HEK293 (cell line): ENCODE results near the gene GPM6B.

Experiments used
- CTCF ChIA-PET: fragments of 350-600 bp; formaldehyde crosslinking; extraction: SDS; loops from one replicate; lab custom pipeline; 2021; ENCODE audit warnings: antibody characterized with exemption; lab: Yijun Ruan, JAX
- POLR2A ChIA-PET: fragments of 300-600 bp; formaldehyde crosslinking; extraction: SDS; loops from one replicate; lab custom pipeline; 2020; ENCODE audit warnings: antibody characterized with exemption, inconsistent platforms; lab: Yijun Ruan, JAX
- H3K27ac ChIP-seq: fragments of 200-500 bp; sonication (Bioruptor generic); 2 replicates; pipeline ENCODE4 v1.5.1; 2014; ENCODE audit warnings: low read depth, low read length, control low read depth, inconsistent platforms; ENCODE audit errors: extremely low read depth
- H3K36me3 ChIP-seq, 2 experiments: fragments of 200-500 bp in 1 of 2; sonication (Bioruptor generic) in 1 of 2; 1 replicate in 1 of 2; 2 replicates in 1 of 2; pipeline ENCODE4 v1.5.1; 2014 to 2017; ENCODE audit warnings: inconsistent platforms in 2 of 2, low read length in 2 of 2; ENCODE audit not compliant: control insufficient read depth in 2 of 2, insufficient read depth in 1 of 2
- H3K4me1 ChIP-seq: fragments of 200-500 bp; sonication (Bioruptor generic); 2 replicates; pipeline ENCODE4 v1.5.1; 2014; ENCODE audit warnings: mild to moderate bottlenecking, low read length, inconsistent platforms; ENCODE audit not compliant: control insufficient read depth, insufficient read depth
- H3K4me3 ChIP-seq: 2 replicates; pipeline ENCODE4 v1.5.1; 2011; ENCODE audit warnings: low read depth, mild to moderate bottlenecking, control low read depth, low read length, moderate library complexity
- H3K9me3 ChIP-seq: fragments of 200-500 bp; sonication (Bioruptor generic); 2 replicates; pipeline ENCODE4 v1.5.1; 2014; ENCODE audit warnings: low read depth, low read length, inconsistent platforms; ENCODE audit not compliant: control insufficient read depth, insufficient read depth
- EGR2 ChIP-seq: fragments of 450-650 bp; formaldehyde crosslinking; IDR thresholded peaks from 2 replicates; pipeline ENCODE4 v1.5.1; 2016; ENCODE audit warnings: low read depth, missing biosample characterization, missing genetic modification characterization
- FEZF1 ChIP-seq: fragments of 450-650 bp; formaldehyde crosslinking; IDR thresholded peaks from 2 replicates; pipeline ENCODE4 v1.5.1; 2016; ENCODE audit warnings: missing biosample characterization, missing genetic modification characterization
- HOXA7 ChIP-seq: sonication (generic); formaldehyde crosslinking; IDR thresholded peaks from 2 replicates; pipeline ENCODE4 v1.8.1; 2022; ENCODE audit warnings: missing genetic modification reagents, borderline replicate concordance
- KLF10 ChIP-seq: fragments of 450-650 bp; IDR thresholded peaks from 2 replicates; pipeline ENCODE4 v1.5.1; 2018; ENCODE audit warnings: missing biosample characterization, mild to moderate bottlenecking, missing genetic modification characterization
- KLF9 ChIP-seq: fragments of 450-650 bp; formaldehyde crosslinking; IDR thresholded peaks from 2 replicates; pipeline ENCODE4 v1.5.1; 2016; ENCODE audit warnings: missing biosample characterization, missing genetic modification characterization, low read depth
- MZF1 ChIP-seq: fragments of 450-650 bp; formaldehyde crosslinking; IDR thresholded peaks from 2 replicates; pipeline ENCODE4 v1.5.1; 2017; ENCODE audit warnings: missing biosample characterization, missing genetic modification characterization, borderline replicate concordance
- OSR2 ChIP-seq: fragments of 450-650 bp; formaldehyde crosslinking; IDR thresholded peaks from 2 replicates; pipeline ENCODE4 v1.5.1; 2016; ENCODE audit warnings: missing biosample characterization, missing genetic modification characterization
- PRDM6 ChIP-seq: fragments of 450-650 bp; formaldehyde crosslinking; IDR thresholded peaks from 2 replicates; pipeline ENCODE4 v1.5.1; 2017; ENCODE audit warnings: missing biosample characterization, missing genetic modification characterization
- SCRT1 ChIP-seq: fragments of 450-650 bp; formaldehyde crosslinking; IDR thresholded peaks from 2 replicates; pipeline ENCODE4 v1.5.1; 2016; ENCODE audit warnings: missing biosample characterization, missing genetic modification characterization, borderline replicate concordance
- SCRT2 ChIP-seq: fragments of 450-650 bp; formaldehyde crosslinking; IDR thresholded peaks from 2 replicates; pipeline ENCODE4 v1.5.1; 2016; ENCODE audit warnings: missing biosample characterization, missing genetic modification characterization
- ZBTB20 ChIP-seq: fragments of 450-650 bp; formaldehyde crosslinking; IDR thresholded peaks from 2 replicates; pipeline ENCODE4 v1.5.1; 2016; ENCODE audit warnings: missing biosample characterization, missing genetic modification characterization
- ZIC2 ChIP-seq: fragments of 450-650 bp; formaldehyde crosslinking; IDR thresholded peaks from 2 replicates; pipeline ENCODE4 v1.5.1; 2016; ENCODE audit warnings: missing biosample characterization, missing genetic modification characterization
- ZNF138 ChIP-seq: fragments of 450-650 bp; formaldehyde crosslinking; IDR thresholded peaks from 2 replicates; pipeline ENCODE4 v1.5.1; 2016; ENCODE audit warnings: missing biosample characterization, missing genetic modification characterization, borderline replicate concordance
- ZNF174 ChIP-seq: fragments of 450-650 bp; formaldehyde crosslinking; IDR thresholded peaks from 2 replicates; pipeline ENCODE4 v1.5.0; 2017; ENCODE audit warnings: missing biosample characterization, mild to moderate bottlenecking, missing genetic modification characterization
- ZNF223 ChIP-seq: fragments of 450-650 bp; formaldehyde crosslinking; IDR thresholded peaks from 2 replicates; pipeline ENCODE4 v1.5.1; 2016; ENCODE audit warnings: missing biosample characterization, missing genetic modification characterization
- ZNF366 ChIP-seq: fragments of 450-650 bp; formaldehyde crosslinking; conservative IDR thresholded peaks from 2 replicates; pipeline ENCODE4 v1.5.1; 2016; ENCODE audit warnings: missing biosample characterization, missing genetic modification characterization
- ZNF394 ChIP-seq: fragments of 450-650 bp; formaldehyde crosslinking; IDR thresholded peaks from 2 replicates; pipeline ENCODE4 v1.5.1; 2016; ENCODE audit warnings: missing biosample characterization, missing genetic modification characterization, mild to moderate bottlenecking, moderate library complexity, borderline replicate concordance
- ZNF48 ChIP-seq: fragments of 450-650 bp; formaldehyde crosslinking; IDR thresholded peaks from 2 replicates; pipeline ENCODE4 v1.5.1; 2016; ENCODE audit warnings: missing biosample characterization, missing genetic modification characterization
- ZNF514 ChIP-seq: fragments of 450-650 bp; formaldehyde crosslinking; IDR thresholded peaks from 2 replicates; pipeline ENCODE4 v1.5.1; 2016; ENCODE audit warnings: missing biosample characterization, missing genetic modification characterization
- ZNF561 ChIP-seq: fragments of 450-650 bp; IDR thresholded peaks from 2 replicates; pipeline ENCODE4 v1.5.1; 2018; ENCODE audit warnings: missing biosample characterization, missing genetic modification characterization, borderline replicate concordance
- ZNF660 ChIP-seq: fragments of 450-650 bp; IDR thresholded peaks from 2 replicates; pipeline ENCODE4 v1.5.1; 2018; ENCODE audit warnings: missing biosample characterization, mild to moderate bottlenecking, missing genetic modification characterization
- ZNF701 ChIP-seq: fragments of 450-650 bp; formaldehyde crosslinking; IDR thresholded peaks from 2 replicates; pipeline ENCODE4 v1.5.1; 2016; ENCODE audit warnings: missing biosample characterization, missing genetic modification characterization
- ZNF785 ChIP-seq: fragments of 450-650 bp; formaldehyde crosslinking; IDR thresholded peaks from 2 replicates; pipeline ENCODE4 v1.5.1; 2016; ENCODE audit warnings: missing biosample characterization, missing genetic modification characterization
- ZNF843 ChIP-seq: fragments of 450-650 bp; formaldehyde crosslinking; IDR thresholded peaks from 2 replicates; pipeline ENCODE4 v1.5.1; 2016; ENCODE audit warnings: missing biosample characterization, missing genetic modification characterization
- TF ChIP-seq, protein P1 (sequence below): fragments of 450-650 bp; formaldehyde crosslinking; IDR thresholded peaks from 2 replicates; pipeline ENCODE4 v1.5.1; 2016; ENCODE audit warnings: missing biosample characterization, missing genetic modification characterization
- TF ChIP-seq, protein P2 (sequence below): fragments of 450-650 bp; formaldehyde crosslinking; IDR thresholded peaks from 2 replicates; pipeline ENCODE4 v1.5.1; 2017; ENCODE audit warnings: missing biosample characterization, missing genetic modification characterization
- TF ChIP-seq, protein P3 (sequence below): fragments of 450-650 bp; formaldehyde crosslinking; IDR thresholded peaks from 2 replicates; pipeline ENCODE4 v1.5.1; 2016; ENCODE audit warnings: missing biosample characterization, missing genetic modification characterization, low read depth

GPM6B gene

GRCh38 chrX:13864264-13864663 lies 47.4 kb upstream of the GPM6B start:
- ChIA-PET CTCF (interaction anchor here (1.6 kb wide), 1 partner anchor 13 kb away, joined by 3 read pairs; no protein-coding TSS in a partner anchor), POLR2A (no interaction called here)
- H3K9me3 ChIP-seq: no peaks in the 10 kb centered on the region
- H3K27ac ChIP-seq: no peak overlapping the region
- H3K4me3 ChIP-seq: no peak overlapping the region
- peaks cover 4% of the 10 kb centered on the region; the same call in 1 of the 2 replicates for H3K4me1 ChIP-seq
- no peak for TF ChIP-seq ZNF394 (tag by site-specific recombination)
- 0 out of 2 replicates have a peak, but pooled peaks have one; percentile 52 for TF ChIP-seq MZF1 (tag by site-specific recombination)
- TF ChIP-seq ZNF366 (tag by site-specific recombination): no peak
- no peak for TF ChIP-seq ZNF785
- TF ChIP-seq ZNF660 (tag by site-specific recombination): 0 out of 2 replicates have a peak, but pooled peaks have one; percentile 16
- TF ChIP-seq EGR2: no peak
- TF ChIP-seq KLF9 (tag by site-specific recombination): no peak
- peak; percentile 35; the same call in 1 of the 2 replicates for TF ChIP-seq SCRT1 (tag by site-specific recombination)
- peak; percentile 80 for TF ChIP-seq SCRT2 (tag by site-specific recombination)
- TF ChIP-seq, protein P1, sequence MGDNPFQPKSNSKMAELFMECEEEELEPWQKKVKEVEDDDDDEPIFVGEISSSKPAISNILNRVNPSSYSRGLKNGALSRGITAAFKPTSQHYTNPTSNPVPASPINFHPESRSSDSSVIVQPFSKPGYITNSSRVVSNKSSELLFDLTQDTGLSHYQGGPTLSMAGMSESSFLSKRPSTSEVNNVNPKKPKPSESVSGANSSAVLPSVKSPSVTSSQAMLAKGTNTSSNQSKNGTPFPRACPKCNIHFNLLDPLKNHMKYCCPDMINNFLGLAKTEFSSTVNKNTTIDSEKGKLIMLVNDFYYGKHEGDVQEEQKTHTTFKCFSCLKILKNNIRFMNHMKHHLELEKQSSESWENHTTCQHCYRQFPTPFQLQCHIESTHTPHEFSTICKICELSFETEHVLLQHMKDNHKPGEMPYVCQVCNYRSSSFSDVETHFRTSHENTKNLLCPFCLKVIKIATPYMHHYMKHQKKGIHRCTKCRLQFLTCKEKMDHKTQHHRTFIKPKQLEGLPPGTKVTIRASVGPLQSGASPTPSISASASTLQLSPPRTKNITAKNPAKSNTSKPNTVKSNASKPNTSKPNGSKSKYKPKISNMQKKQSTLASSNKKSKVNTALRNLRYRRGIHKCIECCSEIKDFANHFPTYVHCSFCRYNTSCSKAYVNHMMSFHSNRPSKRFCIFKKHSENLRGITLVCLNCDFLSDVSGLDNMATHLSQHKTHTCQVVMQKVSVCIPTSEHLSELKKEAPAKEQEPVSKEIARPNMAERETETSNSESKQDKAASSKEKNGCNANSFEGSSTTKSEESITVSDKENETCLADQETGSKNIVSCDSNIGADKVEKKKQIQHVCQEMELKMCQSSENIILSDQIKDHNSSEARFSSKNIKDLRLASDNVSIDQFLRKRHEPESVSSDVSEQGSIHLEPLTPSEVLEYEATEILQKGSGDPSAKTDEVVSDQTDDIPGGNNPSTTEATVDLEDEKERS: no peak
- 0 out of 2 replicates have a peak, but pooled peaks have one; percentile 19 for TF ChIP-seq ZBTB20 (tag by site-specific recombination)
- H3K36me3 ChIP-seq: no peaks in the 10 kb centered on the region

DNA sequence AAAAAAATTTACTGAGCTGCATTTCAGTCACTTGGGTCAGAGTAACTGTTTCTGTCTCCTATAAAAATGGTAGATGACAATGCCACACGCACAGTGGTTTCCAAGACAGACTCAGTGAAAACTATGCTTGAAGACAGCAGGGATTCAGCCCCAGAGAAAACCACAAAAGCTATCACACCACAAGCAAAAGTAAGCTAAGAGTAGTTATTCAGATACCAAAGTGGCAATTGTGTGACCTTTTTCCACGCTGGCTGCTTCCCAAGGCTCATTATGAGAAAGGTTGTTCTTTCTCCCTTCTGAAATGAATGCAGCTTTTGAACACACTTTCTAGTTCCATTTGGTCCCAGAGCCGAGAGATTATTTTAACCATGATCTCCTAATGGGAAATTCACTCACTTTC lies 46.4 kb upstream of the GPM6B start:
- no peak for TF ChIP-seq ZNF174
- no peak for TF ChIP-seq ZNF223 (tag by site-specific recombination)
- no peak for TF ChIP-seq ZNF48 (tag by site-specific recombination)
- TF ChIP-seq OSR2: peak; percentile 37; the same call in 1 of the 2 replicates
- TF ChIP-seq HOXA7: no peak
- TF ChIP-seq FEZF1: peak; percentile 87
- TF ChIP-seq, protein P2, sequence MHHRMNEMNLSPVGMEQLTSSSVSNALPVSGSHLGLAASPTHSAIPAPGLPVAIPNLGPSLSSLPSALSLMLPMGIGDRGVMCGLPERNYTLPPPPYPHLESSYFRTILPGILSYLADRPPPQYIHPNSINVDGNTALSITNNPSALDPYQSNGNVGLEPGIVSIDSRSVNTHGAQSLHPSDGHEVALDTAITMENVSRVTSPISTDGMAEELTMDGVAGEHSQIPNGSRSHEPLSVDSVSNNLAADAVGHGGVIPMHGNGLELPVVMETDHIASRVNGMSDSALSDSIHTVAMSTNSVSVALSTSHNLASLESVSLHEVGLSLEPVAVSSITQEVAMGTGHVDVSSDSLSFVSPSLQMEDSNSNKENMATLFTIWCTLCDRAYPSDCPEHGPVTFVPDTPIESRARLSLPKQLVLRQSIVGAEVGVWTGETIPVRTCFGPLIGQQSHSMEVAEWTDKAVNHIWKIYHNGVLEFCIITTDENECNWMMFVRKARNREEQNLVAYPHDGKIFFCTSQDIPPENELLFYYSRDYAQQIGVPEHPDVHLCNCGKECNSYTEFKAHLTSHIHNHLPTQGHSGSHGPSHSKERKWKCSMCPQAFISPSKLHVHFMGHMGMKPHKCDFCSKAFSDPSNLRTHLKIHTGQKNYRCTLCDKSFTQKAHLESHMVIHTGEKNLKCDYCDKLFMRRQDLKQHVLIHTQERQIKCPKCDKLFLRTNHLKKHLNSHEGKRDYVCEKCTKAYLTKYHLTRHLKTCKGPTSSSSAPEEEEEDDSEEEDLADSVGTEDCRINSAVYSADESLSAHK (tag by site-specific recombination): peak; percentile 32; the same call in 1 of the 2 replicates
- TF ChIP-seq ZNF843 (tag by site-specific recombination): peak; percentile 31; the same call in 1 of the 2 replicates
- peak; percentile 94 for TF ChIP-seq PRDM6
- no peak for TF ChIP-seq ZNF138
- peak; percentile 82 for TF ChIP-seq ZIC2 (tag by site-specific recombination)
- no peak for TF ChIP-seq ZNF701 (tag by site-specific recombination)
- TF ChIP-seq, protein P3, sequence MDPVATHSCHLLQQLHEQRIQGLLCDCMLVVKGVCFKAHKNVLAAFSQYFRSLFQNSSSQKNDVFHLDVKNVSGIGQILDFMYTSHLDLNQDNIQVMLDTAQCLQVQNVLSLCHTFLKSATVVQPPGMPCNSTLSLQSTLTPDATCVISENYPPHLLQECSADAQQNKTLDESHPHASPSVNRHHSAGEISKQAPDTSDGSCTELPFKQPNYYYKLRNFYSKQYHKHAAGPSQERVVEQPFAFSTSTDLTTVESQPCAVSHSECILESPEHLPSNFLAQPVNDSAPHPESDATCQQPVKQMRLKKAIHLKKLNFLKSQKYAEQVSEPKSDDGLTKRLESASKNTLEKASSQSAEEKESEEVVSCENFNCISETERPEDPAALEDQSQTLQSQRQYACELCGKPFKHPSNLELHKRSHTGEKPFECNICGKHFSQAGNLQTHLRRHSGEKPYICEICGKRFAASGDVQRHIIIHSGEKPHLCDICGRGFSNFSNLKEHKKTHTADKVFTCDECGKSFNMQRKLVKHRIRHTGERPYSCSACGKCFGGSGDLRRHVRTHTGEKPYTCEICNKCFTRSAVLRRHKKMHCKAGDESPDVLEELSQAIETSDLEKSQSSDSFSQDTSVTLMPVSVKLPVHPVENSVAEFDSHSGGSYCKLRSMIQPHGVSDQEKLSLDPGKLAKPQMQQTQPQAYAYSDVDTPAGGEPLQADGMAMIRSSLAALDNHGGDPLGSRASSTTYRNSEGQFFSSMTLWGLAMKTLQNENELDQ: no peak
- TF ChIP-seq ZNF514 (tag by site-specific recombination): no peak
- 0 out of 2 replicates have a peak, but pooled peaks have one; percentile 33 for TF ChIP-seq ZNF561 (tag by site-specific recombination)
- no peak for TF ChIP-seq KLF10
- ChIA-PET POLR2A (no interaction called here), CTCF (interaction anchor here (0.6 to 1.9 kb wide), 3 partner anchors 10 to 14 kb away, joined by 3 to 6 read pairs (median 4); no protein-coding TSS in a partner anchor)
- H3K36me3 ChIP-seq: no peaks in the 10 kb centered on the region
- no peak overlapping the region for H3K27ac ChIP-seq
- no peak overlapping the region for H3K4me3 ChIP-seq
- H3K4me1 ChIP-seq: peaks cover 4% of the 10 kb centered on the region; the same call in 1 of the 2 replicates
- no peaks in the 10 kb centered on the region for H3K9me3 ChIP-seq
